GM18499 (cell line): ENCODE measurements around the gene ZNF236.

Experiments used
- ATAC-seq: cut with Tn5 transposase; IDR thresholded peaks from one replicate; pipeline ENCODE4 v1.9.1; 2021; ENCODE audit warnings: moderate number of reproducible peaks; ENCODE audit not compliant: insufficient read depth, unreplicated experiment

ZNF236 gene

DNA sequence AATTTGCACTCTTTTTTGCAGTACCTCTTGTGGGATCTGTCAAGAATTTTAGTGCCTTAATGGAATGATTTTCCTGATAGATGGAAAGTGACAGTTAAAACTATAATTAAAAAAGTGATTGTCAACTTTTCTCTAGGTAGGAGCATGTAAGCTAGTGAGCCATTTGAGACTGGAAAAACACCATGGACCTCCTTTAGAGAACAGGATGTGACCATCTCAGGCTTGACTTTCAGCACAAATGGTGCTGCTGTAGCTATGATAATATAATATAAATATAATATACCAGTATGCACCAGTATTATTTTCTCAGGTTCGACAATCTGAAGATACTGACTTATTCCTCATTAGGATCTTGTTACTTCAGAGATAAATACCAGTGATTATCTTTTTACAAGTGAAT is 27.8 kb downstream of the ZNF236 start:
- no peak for ATAC-seq

DNA sequence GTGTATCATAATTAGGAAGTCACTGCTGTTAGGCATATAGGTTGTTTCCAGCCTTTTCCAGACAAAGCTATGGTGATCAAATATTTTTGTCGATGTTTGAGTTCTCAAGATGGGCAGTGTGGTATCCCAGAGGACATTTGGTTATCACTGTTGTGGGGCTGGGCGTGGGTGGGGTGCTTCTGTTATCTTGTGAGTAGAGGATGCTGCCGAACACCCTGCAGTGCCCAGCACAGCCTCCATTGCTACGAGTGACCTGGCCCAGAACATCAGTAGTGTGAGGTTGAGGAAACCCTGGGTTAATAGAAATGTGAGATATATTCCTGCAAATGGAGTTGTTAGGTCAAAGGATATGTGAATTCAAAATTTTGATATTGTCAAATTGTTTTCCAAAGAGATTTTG is 33.2 kb downstream of the ZNF236 start:
- ATAC-seq: no peak

DNA sequence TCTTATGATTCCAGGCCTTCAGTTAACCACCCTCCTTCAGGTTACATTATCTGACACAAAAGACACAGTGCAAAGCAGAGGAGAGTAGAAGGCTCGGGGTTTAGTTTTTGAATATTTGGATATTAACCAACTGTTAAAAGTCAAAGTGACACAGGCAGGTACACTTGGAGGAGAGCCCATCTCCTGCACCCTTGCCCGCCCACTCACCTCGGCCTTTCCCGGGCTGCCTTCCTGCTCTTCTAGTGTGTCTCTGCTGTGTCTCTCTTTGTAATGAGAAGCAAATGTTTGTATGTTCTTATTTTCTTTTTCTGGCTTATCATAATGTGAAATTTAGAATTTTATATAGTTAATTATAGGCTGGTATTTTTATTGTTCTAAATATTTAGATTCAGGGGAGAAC is 35.1 kb downstream of the ZNF236 start:
- no peak for ATAC-seq

DNA sequence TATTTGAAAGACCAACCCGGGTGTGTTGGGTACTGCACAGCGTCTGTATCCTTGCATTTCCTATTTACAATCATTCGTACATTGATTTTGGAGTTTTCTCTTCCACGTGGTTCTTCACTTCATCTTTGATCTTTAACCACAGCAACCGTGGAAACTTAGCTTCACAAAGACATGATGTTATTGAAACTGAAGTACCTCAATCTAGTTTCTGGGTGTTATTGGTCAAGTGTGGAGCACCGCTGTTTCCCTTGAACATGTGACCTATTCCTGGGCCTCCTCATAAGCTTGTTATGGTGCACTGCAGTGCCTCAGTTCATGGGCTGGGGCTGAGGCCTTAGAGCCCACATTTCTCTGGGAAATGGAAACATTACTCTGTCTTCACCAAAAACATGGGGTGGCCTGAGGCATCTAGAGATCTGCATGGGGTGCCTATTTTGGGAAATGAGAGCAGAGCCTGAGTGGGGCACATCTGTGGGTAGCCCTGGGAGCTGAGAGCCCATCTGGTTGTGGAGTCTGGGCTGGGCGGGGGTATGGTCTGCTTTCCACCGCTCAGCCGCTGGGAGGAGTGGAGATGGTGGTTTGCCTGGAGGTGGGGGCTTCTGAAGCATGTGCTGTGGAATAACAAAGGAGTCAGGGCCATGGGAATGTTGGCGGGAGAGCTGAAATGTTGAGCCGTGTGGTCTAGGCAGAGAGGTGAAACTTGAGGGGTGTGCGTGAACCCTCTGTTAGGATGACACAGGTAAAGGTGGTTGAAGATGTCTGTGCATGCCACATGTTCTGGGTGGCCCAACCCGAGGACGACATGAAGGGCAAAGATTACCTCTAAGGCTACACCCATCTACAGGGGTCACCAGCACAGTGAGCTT is 37.4 kb downstream of the ZNF236 start:
- ATAC-seq: no peak

DNA sequence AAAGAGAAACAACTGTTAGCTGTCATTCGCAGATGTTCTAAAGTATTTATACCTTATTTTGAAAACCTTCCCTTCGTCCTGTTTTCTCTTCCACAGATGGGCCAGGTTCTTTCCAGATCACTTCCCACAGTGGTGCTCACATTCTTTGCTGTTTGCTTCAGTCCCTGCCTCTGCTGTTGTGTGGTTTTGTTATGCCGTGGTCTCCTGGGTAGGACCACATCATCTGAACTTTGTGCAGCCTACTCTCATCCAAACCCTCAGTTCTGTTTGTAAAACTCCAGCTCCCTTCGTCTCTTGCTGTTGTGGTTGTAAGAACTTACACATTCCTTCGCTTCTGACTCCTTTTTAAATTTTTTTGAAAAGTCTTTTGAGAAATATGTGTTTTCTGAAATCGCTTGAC is 38.1 kb downstream of the ZNF236 start:
- ATAC-seq: no peak

DNA sequence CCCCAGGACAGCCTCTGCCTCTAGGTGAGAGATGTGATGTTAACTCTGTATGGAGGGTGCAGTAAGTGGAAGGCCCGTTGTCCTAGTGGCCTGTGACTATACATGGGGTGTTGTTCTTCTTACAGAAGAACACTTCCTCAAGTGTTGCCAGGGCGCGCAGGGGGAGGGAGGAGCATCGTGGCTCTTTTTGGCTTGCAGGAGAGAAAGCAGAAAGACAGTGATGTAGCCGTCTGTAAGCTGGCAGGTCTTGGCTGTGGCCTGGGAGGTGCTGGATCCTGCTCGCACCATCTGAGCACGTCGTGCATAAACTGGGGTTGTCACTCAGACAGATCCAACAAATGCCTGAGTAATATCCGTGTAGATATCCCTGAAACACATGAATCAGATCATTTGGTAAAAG is 44.3 kb downstream of the ZNF236 start:
- no peak for ATAC-seq

DNA sequence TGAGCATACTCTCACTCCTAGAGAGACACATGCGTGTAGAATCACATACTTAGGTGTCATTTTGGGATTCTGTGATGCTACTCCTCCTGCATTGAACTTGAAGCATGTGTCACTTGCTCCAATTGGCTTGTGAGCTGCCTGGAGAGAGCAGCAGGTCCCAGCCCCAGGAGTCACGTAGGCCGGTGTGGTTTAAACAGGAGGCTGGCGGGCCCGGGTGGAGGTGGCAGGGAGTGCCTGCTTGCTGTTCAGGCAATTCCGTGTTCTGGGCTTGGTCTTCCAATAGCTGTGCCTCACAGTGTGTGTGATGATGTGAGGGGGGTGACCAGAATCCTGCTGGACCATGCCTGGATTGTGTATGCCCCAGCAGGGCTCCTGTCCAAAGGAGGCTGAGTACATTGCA is 51.0 kb downstream of the ZNF236 start:
- no peak for ATAC-seq

DNA sequence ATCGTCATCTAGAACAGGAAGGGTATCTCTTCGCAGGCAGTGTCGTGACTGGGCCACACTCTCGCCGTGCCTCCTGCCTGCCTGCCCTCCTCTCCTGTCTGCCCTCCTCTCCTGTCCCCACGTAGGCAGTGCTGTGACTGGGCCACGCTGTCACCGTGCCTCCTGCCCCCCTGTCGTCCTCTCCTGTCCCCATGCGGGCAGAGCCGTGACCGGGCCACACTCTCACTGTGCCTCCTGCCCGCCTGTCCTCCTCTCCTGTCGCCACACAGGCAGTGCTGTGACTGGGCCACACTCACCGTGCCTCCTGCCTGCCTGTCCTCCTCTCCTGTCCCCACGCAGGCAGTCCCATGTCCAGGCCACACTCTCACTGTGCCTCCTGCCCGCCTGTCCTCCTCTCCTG is 51.4 kb downstream of the ZNF236 start:
- ATAC-seq: no peak

DNA sequence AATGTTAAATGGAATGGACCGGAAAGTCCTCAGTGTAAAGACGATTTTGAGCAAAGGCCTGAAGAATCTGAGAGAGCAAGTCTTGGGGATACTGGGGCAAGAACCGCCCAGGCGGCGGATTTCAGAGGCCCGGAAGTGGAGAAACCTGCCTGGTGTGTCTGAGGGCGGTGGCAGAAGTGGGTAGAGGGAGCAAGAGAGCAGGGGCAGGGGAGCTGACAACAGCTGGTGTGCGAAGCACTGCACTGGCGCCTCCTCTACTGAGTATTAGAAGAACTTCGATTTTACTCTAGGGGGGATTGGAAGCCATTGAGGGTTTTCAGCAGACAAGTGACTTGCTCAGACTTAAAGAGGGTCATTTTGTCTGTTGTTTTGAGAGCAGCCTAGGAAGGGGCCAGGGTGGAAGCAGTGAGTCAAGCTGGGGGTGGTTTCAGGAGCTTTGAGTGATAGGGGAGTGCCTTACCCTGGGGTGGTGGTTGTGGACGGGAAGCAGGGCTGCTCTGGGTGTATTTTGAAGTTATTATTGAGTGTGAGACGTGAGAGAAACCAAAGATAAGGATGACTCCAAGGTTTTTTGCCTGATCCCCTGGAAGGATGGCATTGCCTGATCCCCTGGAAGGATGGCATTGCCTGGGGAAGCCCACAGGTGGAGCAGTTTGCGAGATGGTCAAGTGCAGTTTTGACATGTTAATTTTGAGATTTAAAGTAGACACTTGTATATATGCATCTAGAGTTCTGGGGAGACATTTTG is 52.5 kb downstream of the ZNF236 start:
- no peak for ATAC-seq

DNA sequence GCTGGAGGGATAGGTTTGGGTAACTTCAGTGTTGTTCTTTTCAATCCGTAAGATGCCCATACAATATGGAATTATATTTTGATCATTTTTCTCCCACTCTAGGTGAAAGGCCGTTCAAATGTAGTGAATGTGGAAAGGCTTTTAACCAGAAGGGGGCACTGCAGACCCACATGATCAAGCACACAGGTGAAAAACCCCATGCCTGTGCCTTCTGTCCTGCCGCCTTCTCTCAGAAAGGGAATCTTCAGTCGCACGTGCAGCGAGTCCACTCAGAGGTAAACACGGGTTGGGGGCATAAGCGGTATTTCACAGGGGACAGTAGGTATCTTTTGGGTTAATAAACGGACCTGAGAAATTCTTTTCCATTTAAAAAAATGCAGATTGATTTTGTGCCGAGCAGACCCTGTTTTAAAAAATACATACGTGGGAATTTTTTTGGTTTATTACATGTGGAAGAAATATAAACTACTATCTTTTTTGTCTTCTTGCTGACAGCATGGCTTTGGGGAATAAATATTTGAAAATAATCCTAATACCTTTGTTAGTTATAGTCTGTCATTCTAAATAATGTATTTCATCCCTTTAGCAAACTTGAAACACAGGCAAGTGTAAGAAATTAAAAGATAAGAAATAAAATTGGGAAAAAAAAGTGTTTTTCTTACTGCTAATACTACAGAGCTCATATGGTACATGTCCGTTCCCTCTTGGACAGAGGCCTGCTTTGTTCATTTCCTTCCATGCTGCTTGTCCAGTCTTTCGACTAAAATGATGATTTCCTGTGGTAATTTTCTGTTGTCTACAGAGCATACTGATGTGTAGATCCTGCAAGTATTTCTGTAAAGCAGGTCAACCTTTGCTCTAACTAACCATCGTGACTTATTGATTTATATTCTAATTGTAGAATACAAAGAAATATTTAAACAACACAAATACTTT is 53.3 kb downstream of the ZNF236 start:
- peak; percentile 70 for ATAC-seq

DNA sequence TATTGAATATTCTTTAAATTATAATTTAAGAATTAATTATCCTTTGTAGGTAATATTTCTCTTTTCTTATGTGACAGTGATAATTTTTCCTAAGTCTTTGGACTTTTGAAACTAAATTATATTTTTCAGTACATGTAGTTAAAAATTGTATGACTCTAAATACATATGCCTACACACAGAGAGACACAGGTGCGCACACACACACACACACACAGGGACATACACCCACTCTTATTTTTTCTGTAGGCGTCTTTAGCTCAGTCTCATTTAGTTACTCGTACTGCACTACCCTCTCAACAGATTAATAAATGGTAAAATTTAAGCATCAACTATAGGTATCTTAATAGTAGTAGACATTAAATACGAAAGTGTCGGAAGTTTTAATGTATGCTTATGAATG is 56.1 kb downstream of the ZNF236 start:
- no peak for ATAC-seq

DNA sequence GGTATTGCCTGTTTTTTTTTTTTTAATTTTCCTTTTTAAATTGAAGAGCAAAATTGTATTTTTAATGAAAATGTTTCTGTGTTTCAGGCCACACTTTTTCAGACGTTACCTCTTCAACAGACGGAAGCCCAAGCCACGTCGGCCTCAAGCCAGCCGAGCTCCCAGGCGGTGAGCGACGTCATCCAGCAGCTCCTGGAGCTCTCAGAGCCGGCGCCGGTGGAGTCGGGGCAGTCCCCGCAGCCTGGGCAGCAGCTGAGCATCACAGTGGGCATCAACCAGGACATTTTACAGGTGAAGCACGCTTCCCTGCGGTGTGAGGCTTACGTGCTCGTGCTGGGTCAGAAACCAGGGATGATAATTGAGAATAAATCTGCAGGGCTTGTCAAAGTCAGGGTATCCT is 57.7 kb downstream of the ZNF236 start:
- no peak for ATAC-seq

DNA sequence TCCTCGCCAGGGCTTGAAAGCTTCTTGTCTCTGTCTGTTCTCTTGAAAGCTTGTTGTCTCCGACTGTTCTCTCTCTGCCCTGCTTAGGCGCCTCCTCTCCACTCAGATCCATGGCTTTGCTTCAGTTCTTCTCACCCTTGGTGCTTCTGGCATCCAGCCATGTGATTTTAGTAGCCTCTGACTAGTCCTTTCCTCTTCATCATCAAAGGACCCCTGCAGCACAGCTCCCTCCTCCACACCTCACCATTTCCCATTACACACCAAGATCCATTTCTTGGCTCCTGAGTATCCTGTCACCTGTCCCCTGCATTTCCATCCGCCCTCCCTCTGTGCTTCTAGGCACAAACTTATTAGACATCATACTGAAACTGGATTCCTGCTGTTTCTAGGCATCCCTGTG is 59.4 kb downstream of the ZNF236 start:
- no peak for ATAC-seq

DNA sequence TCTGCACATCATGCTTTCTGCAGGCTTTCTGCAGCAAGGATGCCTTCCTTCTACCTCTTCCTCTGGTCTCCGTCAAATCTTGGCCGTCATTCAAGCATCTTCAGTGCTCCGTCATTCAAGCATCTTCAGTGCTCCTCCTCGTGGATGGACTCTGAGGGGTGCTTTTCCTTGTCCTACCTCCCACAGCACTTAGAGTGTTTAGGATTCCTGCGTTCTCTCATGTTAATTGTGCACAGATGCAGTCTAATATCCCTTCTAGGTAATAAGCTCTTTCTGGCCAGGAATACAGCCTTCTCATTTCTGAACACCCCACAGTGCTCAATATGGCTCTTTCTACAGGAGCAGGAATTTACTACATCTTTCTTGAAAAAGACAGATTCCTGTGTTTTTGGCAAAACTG is 59.8 kb downstream of the ZNF236 start:
- no peak for ATAC-seq

DNA sequence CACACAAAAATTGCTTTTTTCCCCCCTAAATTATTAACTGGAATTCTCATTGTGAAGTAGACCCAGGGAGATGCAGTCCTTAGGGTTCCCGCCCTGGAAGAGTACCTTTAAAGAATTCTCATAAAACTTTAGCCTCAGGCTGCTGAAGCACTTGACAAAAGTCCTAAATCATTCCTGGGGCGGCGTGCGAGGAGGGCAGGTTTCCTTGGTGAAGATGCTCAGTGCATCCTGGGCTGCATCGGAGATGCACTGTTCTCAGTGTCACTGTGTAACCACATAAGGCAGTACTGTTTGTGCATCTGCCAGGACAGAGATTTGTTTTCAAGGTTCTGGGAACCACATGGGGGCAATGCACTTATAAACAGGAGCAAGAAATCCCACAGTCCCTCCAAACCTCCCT is 62.6 kb downstream of the ZNF236 start:
- ATAC-seq: no peak

DNA sequence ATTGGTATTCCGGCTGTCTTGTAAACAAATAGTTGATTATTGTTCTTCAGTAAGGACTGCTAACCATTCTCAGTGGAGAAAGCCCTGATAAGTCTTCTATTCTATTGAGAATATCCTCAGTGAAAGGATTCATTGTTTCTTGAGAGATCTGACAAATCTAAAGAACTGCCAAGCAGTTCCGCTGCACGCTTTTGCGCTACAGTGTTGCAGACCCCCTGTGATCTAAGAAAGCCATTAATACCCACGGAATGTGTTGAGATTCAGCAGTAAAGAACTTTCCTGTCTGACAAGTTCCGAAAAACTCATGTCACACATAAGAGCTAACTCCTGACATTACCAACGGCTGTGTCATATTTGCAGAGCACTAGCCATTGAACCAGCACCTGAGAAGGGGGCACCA is 63.8 kb downstream of the ZNF236 start:
- ATAC-seq: no peak

DNA sequence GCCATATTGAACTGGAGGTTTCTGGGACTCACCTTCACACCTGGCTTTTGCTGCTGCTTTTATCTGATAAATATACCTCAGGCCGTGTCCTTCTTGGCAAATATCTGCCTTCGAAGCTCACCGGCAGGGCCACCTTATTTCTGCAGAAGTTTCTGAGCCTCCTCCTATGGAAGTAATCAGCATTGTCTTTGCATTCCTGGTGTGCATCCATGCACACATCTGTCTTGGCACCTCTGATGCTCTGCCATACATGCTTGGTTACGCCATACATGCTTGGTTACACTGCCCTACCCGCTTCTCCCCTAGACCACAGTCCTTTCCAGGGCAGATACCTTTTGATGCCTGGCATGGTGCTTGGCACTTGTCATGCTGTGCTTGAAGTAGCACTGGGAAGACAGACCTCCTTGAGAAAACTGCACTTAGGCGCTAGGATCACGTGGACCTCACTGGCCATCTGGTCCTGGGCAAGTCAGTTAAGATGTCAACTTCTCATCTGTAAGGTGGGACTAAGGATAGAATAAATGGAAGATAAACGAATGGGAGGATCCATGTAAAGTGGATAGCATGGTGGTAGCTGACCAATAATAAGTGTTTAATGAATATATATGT is 66.8 kb downstream of the ZNF236 start:
- no peak for ATAC-seq

DNA sequence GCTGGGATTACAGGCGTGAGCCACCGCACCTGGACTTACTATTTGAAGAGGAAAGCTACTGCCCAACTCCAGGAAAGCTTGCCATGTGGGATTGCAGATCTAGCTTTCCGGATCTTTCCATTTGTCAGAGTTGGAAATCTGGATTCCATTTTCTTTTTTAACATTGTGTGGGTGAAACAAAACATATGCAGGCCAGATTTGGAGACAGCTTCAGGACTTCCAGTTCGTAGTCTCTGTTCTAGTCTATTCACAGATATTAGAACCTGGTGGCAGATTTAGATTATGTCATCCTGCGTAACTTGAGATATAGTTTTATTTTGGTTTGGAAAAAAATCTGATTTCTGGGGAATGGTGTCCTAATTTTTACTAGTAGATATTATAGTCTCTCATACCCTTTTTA is 70.5 kb downstream of the ZNF236 start:
- no peak for ATAC-seq

DNA sequence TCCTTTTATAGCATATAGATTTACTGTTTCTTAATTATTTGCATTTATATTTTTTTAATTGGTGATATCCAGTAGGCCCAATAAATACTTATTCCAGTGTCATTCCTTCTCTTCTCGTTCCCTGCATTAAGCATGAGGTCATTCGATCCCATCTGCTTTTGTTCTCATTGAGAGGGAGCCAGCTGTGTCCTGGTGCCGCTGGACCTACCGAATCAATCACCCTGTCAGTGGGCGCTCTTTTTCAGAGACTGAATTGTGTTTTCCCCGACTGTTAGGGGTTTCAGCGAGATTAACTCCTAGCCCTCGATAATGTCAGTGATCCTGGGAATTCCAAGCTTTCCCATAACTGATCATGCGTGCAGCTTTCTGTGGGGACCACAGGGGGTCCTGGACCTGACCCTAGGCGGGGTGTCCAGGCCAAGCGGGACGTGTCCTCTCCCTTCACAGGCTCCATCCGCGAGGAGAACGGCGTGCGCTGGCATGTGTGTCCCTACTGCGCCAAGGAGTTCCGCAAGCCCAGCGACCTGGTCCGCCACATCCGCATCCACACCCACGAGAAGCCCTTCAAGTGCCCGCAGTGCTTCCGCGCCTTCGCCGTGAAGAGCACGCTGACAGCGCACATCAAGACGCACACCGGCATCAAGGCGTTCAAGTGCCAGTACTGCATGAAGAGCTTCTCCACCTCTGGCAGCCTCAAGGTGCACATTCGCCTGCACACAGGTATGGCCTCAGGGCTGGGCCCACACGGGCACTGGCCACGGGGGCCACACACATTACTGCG is 72.4 kb downstream of the ZNF236 start:
- ATAC-seq: no peak

DNA sequence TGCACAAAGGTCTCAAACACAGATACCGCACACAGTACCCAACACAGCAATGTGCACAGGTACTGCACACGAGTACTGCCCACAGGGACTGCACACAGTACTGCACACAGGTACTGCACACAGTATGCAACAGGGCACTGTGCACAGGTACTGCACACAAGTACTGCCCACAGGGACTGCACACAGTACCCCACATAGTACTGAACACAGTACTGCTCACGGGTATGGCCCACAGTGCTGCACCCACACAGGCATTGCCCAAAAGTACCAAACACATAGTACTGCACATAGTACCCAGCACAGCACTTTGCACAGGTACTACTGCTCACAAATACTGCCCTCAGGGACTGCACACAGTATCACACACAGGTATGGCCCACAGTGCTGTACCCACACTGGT is 73.1 kb downstream of the ZNF236 start:
- no peak for ATAC-seq
